ENCODE measurements around the gene MRPL24. TPM values are rescaled to one million over a fixed set of nuclear protein-coding genes. Genes with fewer than 3 reads are reported as not detected.

MRPL24 gene
- total and polyA plus RNA-seq, 9 of the 15 experiments (the other 6 are each of a cell fraction or from before 2014, with no cell fraction given), result 74.3 to 267 (median 113) TPM

GRCh38 chr1:156726549-156727226, 14.2 kb downstream of the MRPL24 start (continued):
- TF ChIP-seq MLLT1 (IDR thresholded peaks at IDR 0.05), result peak in 1 of 2 experiments; percentile 46; a peak in 1 of 4 replicates
- no peak for TF ChIP-seq KLF1 (tag; IDR thresholded peaks at IDR 0.05)
- no peak for TF ChIP-seq ZNF780A (CRISPR knock-in tag; IDR thresholded peaks at IDR 0.05)
- no peak for TF ChIP-seq ZNF586 (CRISPR knock-in tag; conservative IDR thresholded peaks at IDR 0.05)
- peak in 1 of 2 experiments; percentile 17; a peak in 1 of 4 replicates for TF ChIP-seq ARNT (IDR thresholded peaks at IDR 0.05)
- TF ChIP-seq MXI1 (IDR thresholded peaks at IDR 0.05; ENCODE audit: low read depth, low read length), result 0 out of 2 replicates have a peak, but pooled peaks have one; percentile 41
- TF ChIP-seq XRCC4 (IDR thresholded peaks at IDR 0.05; ENCODE audit: extremely low read depth, insufficient read depth, insufficient read length), result no peak
- peak; percentile 75; the same call in 1 of the 2 replicates for TF ChIP-seq ARID2 (IDR thresholded peaks at IDR 0.05)
- TF ChIP-seq SRF (CRISPR knock-in tag; IDR thresholded peaks at IDR 0.05), result 0 out of 4 replicates have a peak, but pooled peaks of 1 of the 2 experiments have one; percentile 33
- TF ChIP-seq CBX3 (IDR thresholded peaks at IDR 0.05; ENCODE audit: borderline replicate concordance in 1 of 2, low read length in 2 of 2), result 0 out of 3 replicates have a peak, but pooled peaks of 1 of the 2 experiments have one; percentile 14
- peak in 1 of 2 experiments; percentile 8; a peak in 1 of 4 replicates for TF ChIP-seq KDM1A (IDR thresholded peaks at IDR 0.05)
- TF ChIP-seq RB1 (IDR thresholded peaks at IDR 0.05; ENCODE audit: low read depth), result peak; percentile 78
- TF ChIP-seq HLTF (IDR thresholded peaks at IDR 0.05), result no peak
- no peak for TF ChIP-seq ZNF318 (IDR thresholded peaks at IDR 0.05; ENCODE audit: borderline replicate concordance in 1 of 2, low read depth in 1 of 2)
- TF ChIP-seq ZNF444 (CRISPR knock-in tag; IDR thresholded peaks at IDR 0.05), result no peak
- no peak for TF ChIP-seq ZFPM2 (CRISPR knock-in tag; IDR thresholded peaks at IDR 0.05)
- TF ChIP-seq TRIM28 (IDR thresholded peaks at IDR 0.05), result no peak
- TF ChIP-seq TARDBP (IDR thresholded peaks at IDR 0.05), result no peak
- TF ChIP-seq XRCC5 (IDR thresholded peaks at IDR 0.05; ENCODE audit: low read depth, low read length), result 0 out of 2 replicates have a peak, but pooled peaks have one; percentile 54
- no peak for TF ChIP-seq MAX (CRISPR knock-in tag; IDR thresholded peaks at IDR 0.05)
